Central memory CD8-positive, alpha-beta T cell (primary cell): ENCODE measurements around the gene CTNNA1.
"Not testable (repeated sequence)": the region's sequence is repeated elsewhere in the genome, so short reads cannot be mapped to it uniquely, and the experiment has no call there.

Experiments
- ATAC-seq: fragments of 150-1000 bp; cut with Tn5 transposase; replicated peaks from 2 replicates; pipeline ENCODE4 v1.10.0; 2022; ENCODE audit warnings: mild to moderate bottlenecking, moderate FRiP score, moderate number of reproducible peaks; ENCODE audit not compliant: poor library complexity, severe bottlenecking; ENCODE audit errors: extremely low read depth
- DNase-seq, 2 donors: peaks; one replicate each; pipeline ENCODE4 v3.0.0; 2021; ENCODE audit warnings: low spot score in 2 of 2
- H3K27ac Mint-ChIP-seq: one replicate; pipeline ENCODE4 v1.8.0; 2022; ENCODE audit warnings: low read depth, mild to moderate bottlenecking, moderate library complexity, mixed read lengths
- H3K27me3 Mint-ChIP-seq: one replicate; pipeline ENCODE4 v1.8.0; 2022; ENCODE audit warnings: mixed read lengths
- H3K36me3 Mint-ChIP-seq: one replicate; pipeline ENCODE4 v1.8.0; 2022; ENCODE audit warnings: mild to moderate bottlenecking, moderate library complexity, mixed read lengths; ENCODE audit not compliant: insufficient read depth
- H3K4me1 Mint-ChIP-seq: one replicate; pipeline ENCODE4 v1.8.0; 2022; ENCODE audit warnings: mixed read lengths
- H3K4me3 Mint-ChIP-seq: one replicate; pipeline ENCODE4 v1.8.0; 2022; ENCODE audit warnings: mild to moderate bottlenecking, moderate library complexity, mixed read lengths
- H3K9me3 Mint-ChIP-seq: one replicate; pipeline ENCODE4 v1.8.0; 2022; ENCODE audit warnings: mixed read lengths

CTNNA1 gene

DNA sequence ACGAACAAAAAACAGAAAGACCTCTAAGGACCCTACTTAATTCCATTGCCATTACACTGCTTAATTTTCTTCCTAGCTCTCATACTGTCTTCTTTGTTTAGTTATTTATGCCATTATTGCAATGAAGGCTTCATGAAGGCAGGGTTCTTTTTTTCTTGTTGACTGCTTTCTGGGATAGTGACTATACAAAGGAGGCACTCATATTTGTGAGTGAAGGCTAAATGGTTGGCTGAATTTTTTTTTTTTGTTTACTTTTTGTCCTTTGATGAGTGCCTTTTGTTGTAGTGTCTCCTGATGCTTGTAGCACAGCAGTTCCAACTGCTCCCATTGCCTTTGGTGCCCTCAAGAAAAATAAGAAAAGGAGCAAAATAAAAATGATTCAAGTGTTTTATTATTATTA is 17.8 kb downstream of the CTNNA1 start:
- no peak overlapping the region for H3K4me3 Mint-ChIP-seq
- peaks cover 7% of the 10 kb centered on the region for H3K4me1 Mint-ChIP-seq
- no peak for DNase-seq
- H3K9me3 Mint-ChIP-seq, result no peaks in the 10 kb centered on the region
- H3K36me3 Mint-ChIP-seq, result peaks cover 2% of the 10 kb centered on the region
- no peak overlapping the region for H3K27ac Mint-ChIP-seq
- no peaks in the 10 kb centered on the region for H3K27me3 Mint-ChIP-seq
- no peak for ATAC-seq

DNA sequence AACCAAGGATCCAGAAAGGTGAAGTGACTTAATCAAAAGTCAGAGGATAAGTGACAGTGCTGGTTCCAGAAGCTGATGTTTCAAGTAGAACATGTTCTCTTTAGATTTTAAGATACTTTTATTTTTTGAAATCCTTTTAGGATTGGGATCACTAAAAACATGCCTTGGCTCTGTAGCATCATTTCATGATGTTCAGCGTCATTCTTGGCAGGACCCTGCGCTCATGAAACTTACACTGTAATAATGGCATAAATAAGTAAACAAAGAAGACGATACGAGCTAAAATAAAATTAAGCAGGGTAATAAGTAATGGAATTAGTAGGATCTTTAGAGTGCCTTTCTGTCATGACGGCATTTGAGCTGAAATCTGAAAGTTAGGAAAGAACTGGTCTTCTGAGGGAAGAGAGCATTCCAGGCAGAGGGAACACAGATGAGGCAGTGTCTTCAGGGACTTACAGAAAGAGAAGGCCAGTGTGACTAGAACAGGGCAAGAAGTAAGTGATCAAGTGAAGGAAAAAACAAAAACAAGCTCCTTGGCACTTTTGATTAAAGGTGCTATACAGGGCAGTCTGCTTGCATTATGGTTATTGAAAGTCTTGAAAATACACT is 19.9 kb downstream of the CTNNA1 start:
- H3K9me3 Mint-ChIP-seq, result no peaks in the 10 kb centered on the region
- DNase-seq, result no peak

DNA sequence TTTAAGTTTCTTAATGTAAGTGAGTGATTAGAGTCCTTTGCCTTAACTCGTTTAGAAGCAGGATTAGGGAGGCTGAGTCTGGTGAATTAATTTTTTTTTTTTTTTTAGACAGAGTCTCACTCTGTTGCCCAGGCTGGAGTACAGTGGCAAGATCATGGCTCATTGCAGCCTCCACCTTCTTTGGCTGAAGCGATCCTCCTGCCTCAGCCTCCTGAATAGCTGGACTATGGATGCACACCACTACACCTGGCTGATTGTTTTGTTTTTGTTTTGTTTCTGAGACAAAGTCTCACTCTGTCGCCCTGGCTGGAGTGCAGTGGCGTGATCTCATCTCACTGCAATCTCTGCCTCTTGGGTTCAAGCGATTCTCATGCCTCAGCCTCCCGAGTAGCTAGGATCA is 20.4 kb downstream of the CTNNA1 start:
- not testable (repeated sequence) for DNase-seq, H3K4me1 Mint-ChIP-seq, H3K27me3 Mint-ChIP-seq, H3K36me3 Mint-ChIP-seq, H3K27ac Mint-ChIP-seq, ATAC-seq, H3K4me3 Mint-ChIP-seq, H3K9me3 Mint-ChIP-seq

More for the DNA sequence above, 19.9 kb downstream of the CTNNA1 start:
- Mint-ChIP-seq H3K36me3 (peaks cover 2% of the 10 kb centered on the region), H3K4me1 (no peaks in the 10 kb centered on the region), H3K4me3 (no peak overlapping the region), H3K27ac (no peak overlapping the region), H3K27me3 (no peaks in the 10 kb centered on the region)
- ATAC-seq, result no peak

DNA sequence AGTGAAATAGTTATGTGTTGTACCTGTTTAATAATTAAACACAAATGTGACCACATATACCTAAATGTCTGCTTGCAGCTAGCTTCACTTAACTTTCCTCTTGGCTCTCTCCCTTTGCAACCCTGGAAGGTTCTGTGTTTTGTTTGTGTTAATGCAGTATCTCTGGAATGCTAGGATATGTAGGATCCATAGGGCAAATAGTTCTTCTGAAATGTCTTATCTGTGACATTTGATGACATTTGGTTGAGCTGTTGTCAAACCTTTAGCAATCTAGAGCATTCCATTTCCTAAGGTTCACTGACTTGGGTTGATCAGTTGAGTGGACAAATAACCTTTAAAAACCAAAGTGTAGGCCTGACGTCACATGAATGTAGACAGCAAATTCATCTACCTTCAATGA is 21.8 kb downstream of the CTNNA1 start:
- H3K36me3 Mint-ChIP-seq, result peaks cover 2% of the 10 kb centered on the region
- no peaks in the 10 kb centered on the region for H3K9me3 Mint-ChIP-seq
- no peak for ATAC-seq
- H3K4me3 Mint-ChIP-seq, result no peak overlapping the region
- H3K27ac Mint-ChIP-seq, result no peak overlapping the region
- H3K4me1 Mint-ChIP-seq, result no peaks in the 10 kb centered on the region
- DNase-seq, result no peak
- H3K27me3 Mint-ChIP-seq, result no peaks in the 10 kb centered on the region

DNA sequence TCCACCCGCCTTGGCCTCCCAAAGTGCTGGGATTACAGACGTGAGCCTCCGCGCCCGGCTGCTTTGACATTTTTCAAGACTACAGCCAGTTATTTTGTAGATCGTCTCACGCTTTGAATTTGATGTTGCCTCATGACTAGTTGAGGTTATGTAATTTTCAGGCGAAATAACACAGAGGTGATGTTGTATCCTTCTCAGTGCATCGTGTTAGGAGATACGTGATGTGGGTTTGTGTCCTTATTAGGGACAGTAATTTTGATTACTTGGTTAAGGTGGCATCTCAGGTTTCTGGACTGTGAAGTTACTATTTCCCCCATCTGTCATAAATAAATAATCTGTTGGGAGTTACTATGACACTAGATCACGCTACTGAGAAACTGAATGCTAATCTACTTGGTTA is 25.0 kb downstream of the CTNNA1 start:
- H3K27me3 Mint-ChIP-seq, result no peaks in the 10 kb centered on the region
- H3K4me3 Mint-ChIP-seq, result no peak overlapping the region
- peaks cover 2% of the 10 kb centered on the region for H3K36me3 Mint-ChIP-seq
- no peak overlapping the region for H3K27ac Mint-ChIP-seq
- ATAC-seq, result no peak
- H3K4me1 Mint-ChIP-seq, result no peaks in the 10 kb centered on the region
- no peak for DNase-seq
- no peaks in the 10 kb centered on the region for H3K9me3 Mint-ChIP-seq

DNA sequence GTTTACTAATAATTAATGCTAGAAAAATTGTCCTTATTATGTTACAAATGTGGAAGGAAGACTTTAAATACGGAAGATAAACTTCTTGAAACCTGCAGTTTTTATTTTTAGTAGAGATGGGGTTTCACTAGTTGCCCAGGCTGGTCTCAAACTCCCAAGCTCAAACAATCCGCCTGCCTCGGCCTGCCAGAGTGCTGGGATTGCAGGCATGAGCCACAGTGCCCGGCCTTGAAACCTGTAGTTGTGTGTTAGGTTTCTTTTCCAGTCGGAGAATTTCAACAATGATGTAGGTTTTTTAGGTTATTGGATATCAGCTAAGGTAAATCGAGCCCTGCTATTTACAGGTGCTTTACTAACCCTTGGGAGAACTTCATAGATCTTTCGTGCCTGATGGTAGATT is 30.8 kb downstream of the CTNNA1 start:
- DNase-seq (no peak), ATAC-seq (no peak)
- no peak overlapping the region for H3K27ac Mint-ChIP-seq
- H3K36me3 Mint-ChIP-seq, result no peaks in the 10 kb centered on the region
- H3K9me3 Mint-ChIP-seq, result no peaks in the 10 kb centered on the region
- no peak overlapping the region for H3K4me3 Mint-ChIP-seq
- no peaks in the 10 kb centered on the region for H3K27me3 Mint-ChIP-seq
- no peaks in the 10 kb centered on the region for H3K4me1 Mint-ChIP-seq

DNA sequence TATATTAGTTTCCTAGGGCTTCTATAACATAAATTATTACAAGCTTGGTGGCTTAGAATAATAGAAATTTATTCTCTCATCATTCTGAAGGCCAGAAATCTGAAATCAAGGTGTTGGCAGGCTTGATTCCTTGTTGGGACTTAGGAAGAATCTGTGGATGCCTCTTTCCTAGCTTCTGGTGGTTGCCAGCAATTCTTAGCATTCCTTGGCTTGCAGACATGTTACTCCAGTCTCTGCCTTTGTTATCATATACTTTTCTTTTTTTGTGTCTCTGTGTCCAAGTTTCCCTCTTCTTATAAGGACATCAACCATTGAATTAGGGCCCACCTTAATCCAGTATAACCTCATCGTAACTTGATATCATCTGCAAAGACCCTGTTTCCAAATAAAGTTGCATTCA is 31.4 kb downstream of the CTNNA1 start:
- Mint-ChIP-seq H3K4me3 (no peak overlapping the region), H3K9me3 (no peaks in the 10 kb centered on the region), H3K36me3 (no peaks in the 10 kb centered on the region), H3K4me1 (peaks cover under 1% of the 10 kb centered on the region), H3K27me3 (no peaks in the 10 kb centered on the region), H3K27ac (no peak overlapping the region)
- DNase-seq, result no peak
- no peak for ATAC-seq

DNA sequence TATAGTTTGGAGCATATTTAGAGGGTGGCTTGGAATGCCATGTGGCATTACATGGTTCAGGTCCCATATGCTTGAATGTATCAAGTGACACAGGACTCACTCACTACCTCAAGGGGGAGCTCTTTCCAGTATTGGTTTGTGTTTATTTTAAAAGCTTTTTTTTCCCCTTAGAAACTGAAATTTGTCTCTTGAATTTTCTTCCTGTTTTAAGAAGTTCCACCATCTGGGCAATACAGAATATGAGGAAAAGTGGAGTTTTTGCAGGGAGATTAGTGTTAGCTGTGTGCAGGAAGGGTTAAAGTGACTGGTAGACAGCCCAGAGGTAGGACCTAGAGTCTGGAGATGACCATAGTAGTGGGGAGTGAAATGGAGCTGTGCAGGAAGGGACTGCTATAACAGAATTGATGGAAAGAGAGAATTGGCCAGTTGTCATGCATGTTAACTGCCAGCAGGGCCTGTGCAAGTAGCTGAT is 36.6 kb downstream of the CTNNA1 start:
- DNase-seq, result no peak

DNA sequence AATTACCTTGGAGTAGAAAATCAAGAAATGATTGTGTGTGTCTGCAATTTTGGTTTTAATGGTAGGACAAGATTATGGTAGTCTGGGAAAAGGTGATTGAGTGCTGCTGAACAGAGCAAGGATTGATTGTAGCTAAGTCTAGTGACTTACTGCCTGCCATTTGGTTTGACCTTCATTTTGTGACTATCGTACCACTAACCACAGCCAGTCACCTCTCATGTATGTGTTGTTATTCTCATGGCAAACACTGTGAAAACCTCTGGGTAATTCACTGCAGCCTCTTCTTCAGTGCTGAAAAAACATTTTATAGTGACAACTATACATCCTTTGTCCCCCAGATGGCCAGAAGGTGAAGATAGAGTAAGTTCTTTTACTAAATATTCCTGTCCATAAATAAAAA is 37.5 kb downstream of the CTNNA1 start:
- Mint-ChIP-seq H3K4me3 (no peak overlapping the region), H3K36me3 (no peaks in the 10 kb centered on the region), H3K27me3 (no peaks in the 10 kb centered on the region), H3K27ac (no peak overlapping the region), H3K4me1 (peaks cover 22% of the 10 kb centered on the region), H3K9me3 (no peaks in the 10 kb centered on the region)
- DNase-seq, result no peak
- no peak for ATAC-seq

More for the DNA sequence above, 36.6 kb downstream of the CTNNA1 start:
- Mint-ChIP-seq H3K4me3 (no peak overlapping the region), H3K9me3 (no peaks in the 10 kb centered on the region), H3K36me3 (no peaks in the 10 kb centered on the region), H3K27me3 (no peaks in the 10 kb centered on the region), H3K4me1 (peaks cover 22% of the 10 kb centered on the region), H3K27ac (peak overlapping the region; percentile 61)
- ATAC-seq, result no peak

DNA sequence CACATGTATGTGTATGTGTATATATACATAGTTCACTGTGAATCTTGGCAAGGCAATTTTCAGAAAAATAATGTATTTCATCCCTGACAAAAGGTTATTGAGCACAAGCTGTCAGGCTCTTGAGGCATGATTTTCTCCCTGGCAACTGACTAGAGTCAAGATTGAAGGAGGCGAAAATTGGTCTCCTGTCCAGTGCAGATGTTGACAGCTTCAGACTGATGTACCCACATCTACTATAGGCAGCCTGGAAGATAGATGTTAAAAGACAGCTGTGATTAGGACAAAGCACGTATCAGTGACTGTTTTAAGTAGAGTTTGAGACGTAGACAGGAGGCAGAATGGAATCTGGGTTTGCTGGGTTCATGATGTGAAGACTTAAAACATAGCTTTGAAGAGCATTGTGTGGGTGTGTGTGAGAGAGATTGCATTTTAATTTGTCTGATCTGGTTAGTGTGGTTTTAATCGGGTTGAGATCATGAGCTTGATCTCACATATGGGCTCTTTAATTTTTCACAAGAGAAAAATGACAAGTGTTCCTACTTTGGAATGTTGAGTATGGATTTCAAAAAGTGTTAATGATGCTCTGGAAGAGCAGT is 39.1 kb downstream of the CTNNA1 start:
- no peaks in the 10 kb centered on the region for H3K27me3 Mint-ChIP-seq
- ATAC-seq, result no peak
- no peak overlapping the region for H3K27ac Mint-ChIP-seq

DNA sequence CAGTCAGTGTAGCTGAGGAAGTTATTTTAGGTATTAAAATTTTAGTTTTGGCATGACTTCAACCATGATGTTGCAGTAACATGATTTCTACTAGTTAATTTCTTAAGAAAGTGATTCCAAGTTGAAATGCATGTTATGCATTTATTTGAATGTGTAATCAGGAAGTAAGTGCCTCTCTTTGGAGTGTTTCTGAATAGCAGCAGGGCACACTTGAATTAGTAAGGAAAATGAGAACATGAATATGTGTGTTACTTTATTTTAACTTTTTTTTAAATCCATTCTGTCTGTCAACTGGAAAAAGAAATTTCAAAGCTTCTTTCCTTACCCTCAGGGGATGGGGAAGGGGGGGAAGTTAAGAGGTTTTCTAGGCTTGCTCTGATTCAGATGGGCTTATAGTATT is 40.4 kb downstream of the CTNNA1 start:
- DNase-seq (no peak), ATAC-seq (no peak)
- Mint-ChIP-seq H3K4me3 (no peak overlapping the region), H3K27me3 (no peaks in the 10 kb centered on the region), H3K36me3 (no peaks in the 10 kb centered on the region), H3K9me3 (no peaks in the 10 kb centered on the region), H3K27ac (no peak overlapping the region), H3K4me1 (peaks cover 22% of the 10 kb centered on the region)

More for the DNA sequence above, 39.1 kb downstream of the CTNNA1 start:
- DNase-seq, result no peak
- no peak overlapping the region for H3K4me3 Mint-ChIP-seq
- H3K36me3 Mint-ChIP-seq, result no peaks in the 10 kb centered on the region
- H3K9me3 Mint-ChIP-seq, result no peaks in the 10 kb centered on the region
- peaks cover 22% of the 10 kb centered on the region for H3K4me1 Mint-ChIP-seq

DNA sequence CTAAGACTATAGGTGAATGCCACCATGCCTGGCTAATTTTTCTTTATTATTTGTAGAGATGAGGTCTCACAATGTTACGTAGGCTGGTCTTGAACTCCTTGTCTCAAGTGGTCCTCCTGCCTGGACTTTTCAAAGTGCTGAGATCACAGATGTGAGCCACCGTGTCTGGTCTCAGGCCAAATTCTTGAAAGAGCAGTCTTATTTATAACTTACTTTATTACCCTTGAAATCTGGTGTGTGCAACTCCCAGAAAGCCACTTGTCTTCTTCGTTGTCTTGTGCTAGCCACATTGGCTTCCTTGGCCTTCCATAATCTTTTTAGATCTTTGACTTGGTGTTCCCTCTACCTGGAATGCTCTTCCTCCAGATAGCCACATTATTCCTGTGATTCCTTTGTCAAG is 50.1 kb downstream of the CTNNA1 start:
- DNase-seq (no peak), ATAC-seq (no peak)
- H3K36me3 Mint-ChIP-seq, result peaks cover 2% of the 10 kb centered on the region
- H3K4me3 Mint-ChIP-seq, result no peak overlapping the region
- H3K27ac Mint-ChIP-seq, result no peak overlapping the region
- no peaks in the 10 kb centered on the region for H3K9me3 Mint-ChIP-seq
- H3K4me1 Mint-ChIP-seq, result peaks cover 6% of the 10 kb centered on the region
- no peaks in the 10 kb centered on the region for H3K27me3 Mint-ChIP-seq

DNA sequence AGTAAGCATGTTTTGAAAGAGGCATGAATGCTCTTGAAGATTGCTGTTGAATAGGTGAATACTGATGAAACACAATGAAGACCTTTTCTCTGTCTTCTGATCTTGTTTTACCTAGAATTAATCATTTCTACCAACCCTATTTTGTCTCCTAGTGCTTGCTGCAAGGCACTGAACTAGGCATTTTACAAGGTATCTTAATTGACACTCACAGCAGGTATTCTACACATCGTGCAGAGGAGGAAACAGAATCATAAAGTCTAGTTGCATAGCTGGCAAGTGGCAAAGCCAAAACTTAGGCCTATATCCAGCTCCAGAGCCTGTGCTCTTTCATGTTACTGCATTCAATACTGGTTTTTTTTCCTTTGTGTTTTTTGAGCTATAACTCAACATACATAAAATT is 50.7 kb downstream of the CTNNA1 start:
- H3K9me3 Mint-ChIP-seq, result no peaks in the 10 kb centered on the region
- H3K4me1 Mint-ChIP-seq, result peaks cover 6% of the 10 kb centered on the region
- H3K27me3 Mint-ChIP-seq, result no peaks in the 10 kb centered on the region
- H3K36me3 Mint-ChIP-seq, result peaks cover 2% of the 10 kb centered on the region
- no peak overlapping the region for H3K27ac Mint-ChIP-seq
- ATAC-seq (no peak), DNase-seq (no peak)
- H3K4me3 Mint-ChIP-seq, result no peak overlapping the region
